HepG2 (cell line): ENCODE results near the gene LST1. TPM values are rescaled to one million over a fixed set of nuclear protein-coding genes. Genes with fewer than 3 reads are reported as not detected.

Source experiments
- ATAC-seq: fragments of 200-7000 bp; cut with Tn5 transposase; 3 replicates; pipeline ENCODE4 v1.9.1; 2020; ENCODE audit warnings: mild to moderate bottlenecking, moderate library complexity
- Bru-seq: library from RNA; stranded (reverse); fragments of 400-500 nt; gene quantifications from one replicate; lab custom pipeline; 2021; lab: Mats Ljungman, UMichigan
- BruChase-seq, 2 experiments: library from RNA; stranded (reverse); fragments of 400-500 nt; gene quantifications; one replicate each; lab custom pipeline; 2021; lab: Mats Ljungman, UMichigan
- BruUV-seq: library from RNA; stranded (reverse); fragments of 400-500 nt; replicated peaks from 2 replicates; lab custom pipeline; 2021; lab: Mats Ljungman, UMichigan
- CTCF ChIA-PET: fragments of 300-600 bp; formaldehyde crosslinking; extraction: SDS; loops from one replicate; lab custom pipeline; 2021; ENCODE audit warnings: low total read pairs, inconsistent platforms, low intra/inter-chr PET ratio; lab: Yijun Ruan, JAX
- POLR2A ChIA-PET: fragments of 350-600 bp; sonication (Branson Sonifier 250); formaldehyde crosslinking; loops from one replicate; lab custom pipeline; 2020; ENCODE audit warnings: antibody characterized with exemption, inconsistent platforms; lab: Yijun Ruan, JAX
- DNase-seq: peaks from one replicate; pipeline ENCODE4 v3.0.0-alpha.2; 2015; ENCODE audit warnings: low spot score
- FAIRE-seq: peaks from 3 replicates; lab custom pipeline; 2011; peaks lifted over from hg19 to GRCh38; lab: Jason Lieb, UNC
- H2AFZ ChIP-seq: one replicate; pipeline ENCODE4 v1.6.1; 2011; ENCODE audit warnings: low read length, inconsistent platforms
- H3K27ac ChIP-seq: fragments of 300-600 bp; 3 replicates; pipeline ENCODE4 v1.8.0; 2011; ENCODE audit warnings: mixed run types, mild to moderate bottlenecking, mixed read lengths, low read length, inconsistent platforms; ENCODE audit not compliant: insufficient read depth; ENCODE audit errors: extremely low read length
- H3K27me3 ChIP-seq, 2 experiments: fragments of 200-600 bp in 1 of 2; 2 replicates in 1 of 2; 3 replicates in 1 of 2; pipeline versions ENCODE4 v1.6.0 to v1.8.0; 2011; ENCODE audit warnings: low read length in 2 of 2, mild to moderate bottlenecking in 2 of 2, moderate library complexity in 2 of 2, inconsistent platforms in 1 of 2; ENCODE audit not compliant: insufficient read depth in 2 of 2, control insufficient read depth in 1 of 2
- H3K36me3 ChIP-seq, 2 experiments: fragments of 200-600 bp in 1 of 2; replicated peaks in 1 of 2; 2 replicates in 1 of 2; 3 replicates in 1 of 2; pipeline versions ENCODE4 v1.5.1 to v1.8.0; 2011; ENCODE audit warnings: low read length in 2 of 2, inconsistent platforms in 1 of 2; ENCODE audit not compliant: insufficient read depth in 2 of 2, control insufficient read depth in 1 of 2
- H3K4me1 ChIP-seq: 2 replicates; pipeline ENCODE4 v1.5.1; 2012; ENCODE audit warnings: low read length, inconsistent platforms; ENCODE audit not compliant: insufficient read depth
- H3K4me2 ChIP-seq: 2 replicates; pipeline ENCODE4 v1.6.0; 2011; ENCODE audit warnings: low read depth, low read length, inconsistent platforms
- H3K4me3 ChIP-seq, 3 experiments: fragments of 200-600 bp in 1 of 3; sonication (generic), shearing (Covaris generic) in 1 of 3; replicated peaks in 1 of 3; 2 replicates each; pipeline ENCODE4 v1.5.1; 2011 to 2016; ENCODE audit warnings: low read length in 3 of 3, inconsistent platforms in 2 of 3, low read depth in 2 of 3, mild to moderate bottlenecking in 2 of 3, control low read depth in 1 of 3, mixed read lengths in 1 of 3; ENCODE audit not compliant: insufficient read depth in 1 of 3
- H3K79me2 ChIP-seq: one replicate; pipeline ENCODE4 v1.6.1; 2011; ENCODE audit warnings: low read length, inconsistent platforms; ENCODE audit not compliant: insufficient read depth
- H3K9ac ChIP-seq: 2 replicates; pipeline ENCODE4 v1.6.0; 2011; ENCODE audit warnings: mild to moderate bottlenecking, low read depth, low read length, inconsistent platforms; ENCODE audit not compliant: insufficient read depth
- H3K9me3 ChIP-seq: 2 replicates; pipeline ENCODE4 v1.5.1; 2012; ENCODE audit warnings: mild to moderate bottlenecking, low read length
- H4K20me1 ChIP-seq: 2 replicates; pipeline ENCODE4 v1.6.0; 2011; ENCODE audit warnings: inconsistent platforms, mild to moderate bottlenecking, low read length, moderate library complexity; ENCODE audit not compliant: insufficient read depth
- CHD4 ChIP-seq: fragments of 200-600 bp; sonication (generic); IDR thresholded peaks from 2 replicates; pipeline ENCODE4 v1.7.0; 2017; ENCODE audit warnings: mild to moderate bottlenecking, low read length, borderline replicate concordance
- FOSL2 ChIP-seq: sonication (generic); formaldehyde crosslinking; IDR thresholded peaks from 2 replicates; pipeline ENCODE4 v1.4.0; 2020; ENCODE audit warnings: missing genetic modification reagents
- GLMP ChIP-seq: sonication (generic); formaldehyde crosslinking; IDR thresholded peaks from 2 replicates; pipeline ENCODE4 v1.9.0; 2021; ENCODE audit warnings: missing genetic modification reagents, mild to moderate bottlenecking, borderline replicate concordance
- IKZF5 ChIP-seq: IDR thresholded peaks from 2 replicates; pipeline ENCODE4 v1.6.1; 2018; ENCODE audit warnings: missing genetic modification reagents, mild to moderate bottlenecking, missing compliant biosample characterization
- KLF11 ChIP-seq: IDR thresholded peaks from 2 replicates; pipeline ENCODE4 v1.6.1; 2016; ENCODE audit warnings: missing compliant biosample characterization
- KLF12 ChIP-seq: sonication (generic); formaldehyde crosslinking; IDR thresholded peaks from 2 replicates; pipeline ENCODE4 v1.4.0; 2020; ENCODE audit warnings: missing genetic modification reagents, borderline replicate concordance
- NONO ChIP-seq, 2 experiments: fragments of 450-650 bp in 1 of 2; sonication (generic) in 1 of 2; formaldehyde crosslinking in 1 of 2; IDR thresholded peaks in 1 of 2; conservative IDR thresholded peaks in 1 of 2; 2 replicates each; pipeline versions ENCODE4 v1.6.1 to v1.8.0; 2017 to 2022; ENCODE audit warnings: mild to moderate bottlenecking in 1 of 2, missing genetic modification reagents in 1 of 2, moderate library complexity in 1 of 2
- POLR2G ChIP-seq: fragments of 200-400 bp; formaldehyde crosslinking; IDR thresholded peaks from 2 replicates; pipeline ENCODE4 v1.6.1; 2018; ENCODE audit warnings: mild to moderate bottlenecking, low read depth, low read length, moderate library complexity
- SMAD9 ChIP-seq: sonication (generic); formaldehyde crosslinking; IDR thresholded peaks from 2 replicates; pipeline ENCODE4 v1.5.1; 2020; ENCODE audit warnings: mild to moderate bottlenecking, missing genetic modification reagents
- SNAPC4 ChIP-seq: sonication (generic); formaldehyde crosslinking; IDR thresholded peaks from 2 replicates; pipeline ENCODE4 v1.4.0; 2020; ENCODE audit warnings: mild to moderate bottlenecking, missing genetic modification reagents
- ZNF274 ChIP-seq: sonication (generic); formaldehyde crosslinking; IDR thresholded peaks from 2 replicates; pipeline ENCODE4 v1.5.1; 2020; ENCODE audit warnings: mild to moderate bottlenecking, missing genetic modification reagents
- ZNF326 ChIP-seq: sonication (generic); formaldehyde crosslinking; IDR thresholded peaks from 2 replicates; pipeline ENCODE4 v1.4.0; 2020; ENCODE audit warnings: missing genetic modification reagents, borderline replicate concordance
- ZNF441 ChIP-seq: sonication (generic); formaldehyde crosslinking; IDR thresholded peaks from 2 replicates; pipeline ENCODE4 v1.7.0; 2021; ENCODE audit warnings: missing genetic modification reagents, borderline replicate concordance
- WGBS: methylation state at CpG from one replicate; pipeline ENCODE4 v1.1.6; 2017; ENCODE audit warnings: low lambda C conversion rate; 5-methylcytosine and 5-hydroxymethylcytosine counted together
- in situ Hi-C: cut with HindIII; loops from 2 replicates; pipeline ENCODE4 v1.10.0; 2017; ENCODE audit warnings: low pct_unique_long_range_greater_than_20kb; ENCODE audit not compliant: extremely low pct_ligation_motif_present
- intact Hi-C: fragments of 100-400 bp; cut with micrococcal nuclease; formaldehyde crosslinking; loops from one replicate; pipeline ENCODE4 v1.10.0; 2022; ENCODE audit not compliant: unreplicated experiment
- long read RNA-seq, 2 experiments: library from RNA in 1 of 2; library from polyadenylated mRNA in 1 of 2; stranded (forward) in 1 of 2; unstranded in 1 of 2; transcript quantifications; one replicate each; pipeline ENCODE4 v2.0.0, GENCODE V29; 2019 to 2022
- polyA minus RNA-seq, 3 experiments: library from RNA; depleted of rRNA, polyadenylated mRNA; stranded (reverse); fragments of >200 nt; gene quantifications; 2 replicates each; pipeline ENCODE4 v1.2.3, GENCODE V29; 2011; ENCODE audit warnings: low replicate concordance in 1 of 3
- polyA plus RNA-seq, 8 experiments: library from polyadenylated mRNA; depleted of rRNA in 3 of 8; stranded (reverse) in 7 of 8; unstranded in 1 of 8; fragments of >200 nt; fragmentation: Illumina TruSeq in 4 of 8; extraction: Trizol in 4 of 8; gene quantifications; 2 replicates each; pipeline versions ENCODE4 v1.2.1 to v1.2.3, GENCODE V29; 2011 to 2016; ENCODE audit warnings: low read depth in 4 of 8, missing spikeins in 1 of 8, mixed read lengths in 1 of 8; ENCODE audit not compliant: insufficient read depth in 1 of 8
- total RNA-seq, 5 experiments: library from RNA; depleted of rRNA; stranded (reverse); fragments of >200 nt; fragmentation: Illumina TruSeq; extraction: Trizol; gene quantifications; 2 replicates each; pipeline ENCODE4 v1.2.3, GENCODE V29; 2016; ENCODE audit warnings: low read depth in 1 of 5

The LST1 gene
- not detected in 2 replicates for total RNA-seq (2016; rRNA removed; fragmentation: Illumina TruSeq; extraction: Trizol)
- not detected in 2 replicates for total RNA-seq (2016; cell fraction: cytosol; rRNA removed; fragmentation: Illumina TruSeq; extraction: Trizol; ENCODE audit: low read depth)
- not detected in 2 replicates for total RNA-seq (2016; cell fraction: insoluble cytoplasmic fraction; rRNA removed; fragmentation: Illumina TruSeq; extraction: Trizol)
- not detected in 2 replicates for total RNA-seq (2016; cell fraction: membrane; rRNA removed; fragmentation: Illumina TruSeq; extraction: Trizol)
- total RNA-seq (2016; cell fraction: nucleus; rRNA removed; fragmentation: Illumina TruSeq; extraction: Trizol) = not detected in 2 replicates
- polyA plus RNA-seq (2011; rRNA removed) = not detected in 2 replicates
- not detected in 2 replicates for polyA plus RNA-seq (2011; cell fraction: cytosol; rRNA removed)
- not detected in 2 replicates for polyA plus RNA-seq (2011; cell fraction: nucleus; rRNA removed)
- polyA plus RNA-seq (2012) = not detected in 2 replicates
- not detected in 2 replicates for polyA plus RNA-seq (2016; cell fraction: cytosol; fragmentation: Illumina TruSeq; extraction: Trizol; ENCODE audit: low read depth)
- polyA plus RNA-seq (2016; cell fraction: insoluble cytoplasmic fraction; fragmentation: Illumina TruSeq; extraction: Trizol; ENCODE audit: low read depth) = not detected in 2 replicates
- polyA plus RNA-seq (2016; cell fraction: membrane; fragmentation: Illumina TruSeq; extraction: Trizol; ENCODE audit: low read depth) = not detected in 2 replicates
- not detected in 2 replicates for polyA plus RNA-seq (2016; cell fraction: nucleus; fragmentation: Illumina TruSeq; extraction: Trizol; ENCODE audit: insufficient read depth, low read depth)
- polyA minus RNA-seq (2011; rRNA and poly(A)+ RNA removed; ENCODE audit: low replicate concordance) = not detected in 2 replicates
- polyA minus RNA-seq (2011; cell fraction: cytosol; rRNA and poly(A)+ RNA removed) = not detected in 2 replicates
- not detected in 2 replicates for polyA minus RNA-seq (2011; cell fraction: nucleus; rRNA and poly(A)+ RNA removed)
- not detected for Bru-seq, nascent RNA
- BruChase-seq, experiment 1, labeled RNA remaining after a 6-hour chase = not detected
- BruChase-seq, experiment 2, labeled RNA remaining after a 2-hour chase = percentile 16 among the genes with signal in this experiment
- long read RNA-seq, experiment 1, partial matches to known transcripts = 0 of 1 reads
- long read RNA-seq, experiment 1, other reads (novel, unspliced or antisense) = 1 of 1 reads
- long read RNA-seq, experiment 2 = 0 reads

GRCh38 chr6:31586008-31586407 is at the start of gene LST1:
Gene LST1 (plus strand): TSS chr6:31586277. CDS start chr6:31587300, 1,023 bp downstream.
- FAIRE-seq = no peak
- no peak for TF ChIP-seq ZNF326 (CRISPR knock-in tag)
- no peak for TF ChIP-seq SMAD9 (CRISPR knock-in tag)
- TF ChIP-seq KLF11 (CRISPR knock-in tag) = no peak
- TF ChIP-seq ZNF441 (CRISPR knock-in tag) = no peak
- no peak for TF ChIP-seq IKZF5 (CRISPR knock-in tag)
- no peak for TF ChIP-seq GLMP (CRISPR knock-in tag)
- no peak for TF ChIP-seq SNAPC4 (CRISPR knock-in tag)
- no peak for TF ChIP-seq NONO (IDR thresholded peaks at IDR 0.05)
- TF ChIP-seq NONO (CRISPR knock-in tag; conservative IDR thresholded peaks at IDR 0.05) = no peak
- no peak for TF ChIP-seq ZNF274 (CRISPR knock-in tag)
- TF ChIP-seq CHD4 = no peak
- no peak for TF ChIP-seq FOSL2 (CRISPR knock-in tag)
- TF ChIP-seq KLF12 (CRISPR knock-in tag) = no peak
- no peak for TF ChIP-seq POLR2G

More at GRCh38 chr6:31586008-31586407, at the start of gene LST1:
- in situ Hi-C loops = loop anchor here (5.0 kb wide), 1 partner anchor 94 kb away; no protein-coding TSS in a partner anchor
- H3K27ac ChIP-seq = no peak within 1 kb of the TSS
- no peak within 1 kb of the TSS for H3K4me3 ChIP-seq
- no peaks in the 10 kb centered on the region for H3K79me2 ChIP-seq
- ChIA-PET CTCF (no interaction called here), POLR2A (no interaction called here)
- no peak within 1 kb of the TSS for H3K4me2 ChIP-seq
- H2AFZ ChIP-seq = no peak within 1 kb of the TSS
- peaks cover 11 to 53% of the 10 kb centered on the region in 2 experiments for H3K27me3 ChIP-seq
- H4K20me1 ChIP-seq = no peaks in the 10 kb centered on the region
- no peaks in the 10 kb centered on the region for H3K36me3 ChIP-seq
- 18% methylated on average over 1 of the region's 1 CpG for WGBS
- H3K9me3 ChIP-seq = no peaks in the 10 kb centered on the region
- no peak for ATAC-seq
- no peak within 1 kb of the TSS for H3K9ac ChIP-seq
- intact Hi-C loops = loop anchor here (5.0 kb wide), 1 partner anchor 1139 kb away; no protein-coding TSS in a partner anchor
- H3K4me1 ChIP-seq = peaks cover 17% of the 10 kb centered on the region
- BruUV-seq = no TSS peak
- no peak for DNase-seq
